ENCODE data around the gene ASPHD2. TPM values are rescaled to one million over a fixed set of nuclear protein-coding genes. Genes with fewer than 3 reads are reported as not detected.

ASPHD2 gene
- polyA plus RNA-seq, 1 experiment = 2.3 TPM

- Histone ChIP-seq H3K4me3 (ENCODE audit: low read depth, low read length) (no peak overlapping the region), H3K27me3 (ENCODE audit: control insufficient read depth, insufficient read depth, low read length) (no peaks in the 10 kb centered on the region), H3K36me3 (ENCODE audit: control insufficient read depth, insufficient read depth, low read length) (no peaks in the 10 kb centered on the region)
- TF ChIP-seq, protein P1, sequence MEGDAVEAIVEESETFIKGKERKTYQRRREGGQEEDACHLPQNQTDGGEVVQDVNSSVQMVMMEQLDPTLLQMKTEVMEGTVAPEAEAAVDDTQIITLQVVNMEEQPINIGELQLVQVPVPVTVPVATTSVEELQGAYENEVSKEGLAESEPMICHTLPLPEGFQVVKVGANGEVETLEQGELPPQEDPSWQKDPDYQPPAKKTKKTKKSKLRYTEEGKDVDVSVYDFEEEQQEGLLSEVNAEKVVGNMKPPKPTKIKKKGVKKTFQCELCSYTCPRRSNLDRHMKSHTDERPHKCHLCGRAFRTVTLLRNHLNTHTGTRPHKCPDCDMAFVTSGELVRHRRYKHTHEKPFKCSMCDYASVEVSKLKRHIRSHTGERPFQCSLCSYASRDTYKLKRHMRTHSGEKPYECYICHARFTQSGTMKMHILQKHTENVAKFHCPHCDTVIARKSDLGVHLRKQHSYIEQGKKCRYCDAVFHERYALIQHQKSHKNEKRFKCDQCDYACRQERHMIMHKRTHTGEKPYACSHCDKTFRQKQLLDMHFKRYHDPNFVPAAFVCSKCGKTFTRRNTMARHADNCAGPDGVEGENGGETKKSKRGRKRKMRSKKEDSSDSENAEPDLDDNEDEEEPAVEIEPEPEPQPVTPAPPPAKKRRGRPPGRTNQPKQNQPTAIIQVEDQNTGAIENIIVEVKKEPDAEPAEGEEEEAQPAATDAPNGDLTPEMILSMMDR (IDR thresholded peaks at IDR 0.05; ENCODE audit: insufficient read depth, low read depth, low read length) = no peak
- ChIA-PET POLR2A (interaction anchor here (0.6 to 0.7 kb wide), 2 partner anchors 15 to 85 kb away, joined by 3 read pairs; no protein-coding TSS in a partner anchor), CTCF (interaction anchor here (0.5 to 1.2 kb wide), 3 partner anchors 24 to 184 kb away, joined by 3 to 4 read pairs (median 3); no protein-coding TSS in a partner anchor)
- no peak for DNase-seq (ENCODE audit: low read depth)
Measured at GRCh38 chr22:26479043-26479791, 50.2 kb downstream of the ASPHD2 start.

DNA sequence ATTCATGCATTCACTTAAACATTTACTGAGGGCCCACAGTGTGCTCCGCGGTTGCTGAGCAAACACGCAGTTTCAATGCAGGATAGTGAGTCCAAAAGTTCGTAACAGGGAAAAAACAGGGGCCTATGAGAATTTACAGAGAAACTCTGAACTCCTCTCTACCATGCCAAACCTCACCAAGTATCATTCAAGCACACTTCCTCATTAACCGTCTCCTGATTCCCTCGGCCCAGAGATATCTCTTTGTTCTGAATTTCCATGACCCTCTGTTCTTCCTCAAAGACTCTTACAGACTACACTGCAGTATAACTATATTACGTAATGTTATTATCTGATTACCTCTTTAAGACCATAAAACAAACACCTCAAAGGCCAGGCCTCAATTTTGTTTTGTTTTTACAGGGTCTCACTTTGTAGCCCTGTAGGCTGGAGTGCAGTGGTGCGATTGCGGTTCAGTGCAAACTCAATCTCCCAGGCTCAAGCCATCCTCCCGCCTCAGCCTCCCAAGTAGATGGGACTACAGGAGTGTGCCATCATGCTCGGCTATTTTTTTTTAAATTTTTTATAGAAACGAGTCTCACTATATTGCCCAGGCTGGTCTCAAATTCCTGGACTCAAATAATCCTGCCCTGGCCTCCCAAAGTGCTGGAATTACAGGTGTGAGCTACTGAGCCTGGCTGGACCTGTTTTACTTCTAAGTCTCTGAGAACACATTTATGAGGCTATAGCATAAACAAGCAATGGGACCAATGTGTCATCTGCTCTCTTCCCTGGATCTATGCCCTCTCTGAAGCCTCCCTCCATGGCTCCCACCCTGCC lies 50.9 kb downstream of the ASPHD2 start:
- no peaks in the 10 kb centered on the region for H3K27me3 ChIP-seq (ENCODE audit: control insufficient read depth, insufficient read depth, low read length)
- ChIA-PET POLR2A (no interaction called here), CTCF (interaction anchor here (1.0 to 1.5 kb wide), 4 partner anchors 16 to 115 kb away, joined by 3 to 4 read pairs (median 4); no protein-coding TSS in a partner anchor)
- TF ChIP-seq, protein P1 (IDR thresholded peaks at IDR 0.05; ENCODE audit: insufficient read depth, low read depth, low read length) = no peak
- no peak for DNase-seq (ENCODE audit: low read depth)
- H3K36me3 ChIP-seq (ENCODE audit: control insufficient read depth, insufficient read depth, low read length) = no peaks in the 10 kb centered on the region
- H3K4me3 ChIP-seq (ENCODE audit: low read depth, low read length) = no peak overlapping the region

GRCh38 chr22:26480611-26480932 lies 51.5 kb downstream of the ASPHD2 start:
- POLR2A ChIA-PET = no interaction called here
- H3K27me3 ChIP-seq (ENCODE audit: control insufficient read depth, insufficient read depth, low read length) = no peaks in the 10 kb centered on the region
- DNase-seq (ENCODE audit: low read depth) = no peak
- no peak overlapping the region for H3K4me3 ChIP-seq (ENCODE audit: low read depth, low read length)
- CTCF ChIA-PET = interaction anchor here (1.3 to 1.5 kb wide), 2 partner anchors 17 to 19 kb away, joined by 3 to 4 read pairs; no protein-coding TSS in a partner anchor
- TF ChIP-seq, protein P1 (IDR thresholded peaks at IDR 0.05; ENCODE audit: insufficient read depth, low read depth, low read length) = no peak
- no peaks in the 10 kb centered on the region for H3K36me3 ChIP-seq (ENCODE audit: control insufficient read depth, insufficient read depth, low read length)

DNA sequence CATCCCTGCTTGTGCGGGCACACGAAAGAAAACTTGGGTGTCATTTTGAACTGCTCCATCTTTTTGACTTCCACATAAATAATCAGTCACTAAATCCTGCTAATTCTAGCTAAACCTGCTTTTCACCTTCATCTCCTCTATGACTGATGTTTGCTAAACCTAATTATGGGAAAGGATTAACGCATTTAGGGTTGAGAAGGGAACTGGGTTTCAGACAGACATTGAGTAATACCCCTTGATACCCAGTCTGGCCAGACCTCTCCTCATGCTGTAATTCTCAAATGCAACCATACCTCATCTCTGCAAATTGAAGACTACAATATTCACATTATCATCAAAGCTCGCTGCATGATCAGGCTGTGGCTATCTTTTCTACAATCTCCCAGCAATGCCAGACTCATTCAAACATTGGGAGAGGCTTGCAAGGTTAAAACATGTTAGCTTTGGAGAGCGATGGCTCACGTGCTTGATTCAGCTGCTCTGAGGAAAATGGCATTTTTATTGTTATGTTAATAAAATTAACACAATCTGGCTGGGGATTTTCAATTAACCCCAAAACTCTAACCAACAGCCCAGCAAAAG lies 52.1 kb downstream of the ASPHD2 start:
- POLR2A ChIA-PET = no interaction called here
- TF ChIP-seq, protein P1 (IDR thresholded peaks at IDR 0.05; ENCODE audit: insufficient read depth, low read depth, low read length) = no peak
- no peak overlapping the region for H3K4me3 ChIP-seq (ENCODE audit: low read depth, low read length)
- H3K27me3 ChIP-seq (ENCODE audit: control insufficient read depth, insufficient read depth, low read length) = no peaks in the 10 kb centered on the region
- H3K36me3 ChIP-seq (ENCODE audit: control insufficient read depth, insufficient read depth, low read length) = no peaks in the 10 kb centered on the region
- DNase-seq (ENCODE audit: low read depth) = no peak
- CTCF ChIA-PET = interaction anchor here (0.7 to 1.8 kb wide), 5 partner anchors 13 to 31 kb away, joined by 3 to 4 read pairs (median 4); partner anchors contain the start of gene TFIP11

- POLR2A ChIA-PET = no interaction called here
- TF ChIP-seq, protein P1 (IDR thresholded peaks at IDR 0.05; ENCODE audit: insufficient read depth, low read depth, low read length) = no peak
Measured at GRCh38 chr22:26481694-26482093, 52.6 kb downstream of the ASPHD2 start.

More at GRCh38 chr22:26481694-26482093, 52.6 kb downstream of the ASPHD2 start:
- Histone ChIP-seq H3K27me3 (ENCODE audit: control insufficient read depth, insufficient read depth, low read length) (no peaks in the 10 kb centered on the region), H3K4me3 (ENCODE audit: low read depth, low read length) (no peak overlapping the region), H3K36me3 (ENCODE audit: control insufficient read depth, insufficient read depth, low read length) (no peaks in the 10 kb centered on the region)
- CTCF ChIA-PET = interaction anchor here (0.7 to 1.8 kb wide), 4 partner anchors 14 to 30 kb away, joined by 3 to 4 read pairs (median 4); partner anchors contain the start of gene TFIP11
- DNase-seq (ENCODE audit: low read depth) = no peak

Measured in BJ (cell line).